GM10266 (cell line): Measurements from ENCODE around the gene GABRB1.

Source experiments
- DNase-seq: peaks from one replicate; pipeline ENCODE4 v3.0.0; 2012; ENCODE audit errors: extremely low spot score
- CTCF ChIP-seq: IDR thresholded peaks from 2 replicates; pipeline ENCODE4 v1.5.1; 2012; ENCODE audit warnings: mild to moderate bottlenecking, low read depth; ENCODE audit not compliant: control insufficient read depth, insufficient read depth; ENCODE audit errors: missing control alignments

Gene GABRB1

GRCh38 chr4:47413521-47413920 lies 382.2 kb downstream of the GABRB1 start:
- no peak for TF ChIP-seq CTCF
- DNase-seq, result no peak

- no peak for DNase-seq
- TF ChIP-seq CTCF, result no peak
Measured at GRCh38 chr4:47415719-47416118, 384.4 kb downstream of the GABRB1 start.

- TF ChIP-seq CTCF, result no peak
- no peak for DNase-seq
Measured at GRCh38 chr4:47418147-47418546, 386.8 kb downstream of the GABRB1 start.

- no peak for DNase-seq
- no peak for TF ChIP-seq CTCF
Measured at GRCh38 chr4:47419296-47419695, 387.9 kb downstream of the GABRB1 start.

- no peak for DNase-seq
Measured at GRCh38 chr4:47425628-47426027, 394.3 kb downstream of the GABRB1 start.

GRCh38 chr4:47427935-47428334 lies 396.6 kb downstream of the GABRB1 start:
- DNase-seq, result no peak
- no peak for TF ChIP-seq CTCF

More at GRCh38 chr4:47425628-47426027, 394.3 kb downstream of the GABRB1 start:
- TF ChIP-seq CTCF, result no peak

GRCh38 chr4:47432749-47433148 lies 401.4 kb downstream of the GABRB1 start:
- DNase-seq, result no peak

More at GRCh38 chr4:47432749-47433148, 401.4 kb downstream of the GABRB1 start:
- no peak for TF ChIP-seq CTCF
